Kidney (tissue), 14 donors: ENCODE measurements around the gene TCP11. TPM values are rescaled to one million over a fixed set of nuclear protein-coding genes. Genes with fewer than 3 reads are reported as not detected.

ENCODE experiments used
- DNase-seq, 5 donors: peaks; one replicate each; pipeline ENCODE4 v3.0.0-alpha.2; 2013 to 2020
- FAIRE-seq: peaks from 2 replicates; lab custom pipeline; 2012; peaks lifted over from hg19 to GRCh38; lab: Jason Lieb, UNC
- H3K27ac ChIP-seq, 2 donors: one replicate each; pipeline ENCODE4 v1.7.0; 2013; ENCODE audit warnings: low read depth in 2 of 2, low read length in 2 of 2, inconsistent platforms in 1 of 2
- H3K27me3 ChIP-seq: one replicate; pipeline ENCODE4 v1.7.1; 2013; ENCODE audit warnings: low read length, inconsistent platforms; ENCODE audit not compliant: control insufficient read depth, insufficient read depth
- H3K36me3 ChIP-seq, 3 donors: one replicate each; pipeline versions ENCODE4 v1.7.0 to v1.7.1; 2013; ENCODE audit warnings: low read length in 3 of 3, control low read depth in 1 of 3, inconsistent platforms in 1 of 3; ENCODE audit not compliant: insufficient read depth in 3 of 3, control insufficient read depth in 2 of 3
- H3K4me1 ChIP-seq, 3 donors: one replicate each; pipeline versions ENCODE4 v1.7.0 to v1.7.1; 2013; ENCODE audit warnings: low read length in 3 of 3, inconsistent platforms in 1 of 3, low read depth in 1 of 3; ENCODE audit not compliant: control insufficient read depth in 2 of 3, insufficient read depth in 2 of 3
- H3K4me3 ChIP-seq, 3 donors: one replicate each; pipeline versions ENCODE4 v1.7.0 to v1.8.1; 2013; ENCODE audit warnings: low read length in 3 of 3, control low read depth in 1 of 3, inconsistent platforms in 1 of 3
- H3K9ac ChIP-seq, 3 donors: one replicate each; pipeline versions ENCODE4 v1.7.0 to v1.7.1; 2013; ENCODE audit warnings: low read length in 3 of 3, control low read depth in 1 of 3, inconsistent platforms in 1 of 3
- H3K9me3 ChIP-seq, 3 donors: one replicate each; pipeline versions ENCODE4 v1.7.0 to v1.7.1; 2013; ENCODE audit warnings: low read length in 3 of 3, control low read depth in 1 of 3, inconsistent platforms in 1 of 3; ENCODE audit not compliant: control insufficient read depth in 2 of 3, insufficient read depth in 1 of 3
- CTCF ChIP-seq: IDR thresholded peaks from 3 replicates; pipeline ENCODE4 v1.5.1; 2012; ENCODE audit warnings: mild to moderate bottlenecking, moderate library complexity, borderline replicate concordance; ENCODE audit not compliant: insufficient read depth; ENCODE audit errors: extremely low read depth
- intact Hi-C: fragments of 100-400 bp; cut with DNase I; formaldehyde crosslinking; loops from one replicate; pipeline ENCODE4 v1.11.1; 2022
- polyA plus RNA-seq: library from polyadenylated mRNA; stranded (reverse); fragments of 350-450 nt; fragmentation: Illumina TruSeq; extraction: RNeasy Lipid Tissue Mini Kit (QIAGEN cat#74804); gene quantifications from one replicate; pipeline ENCODE4 v1.2.3, GENCODE V29; 2014; ENCODE audit warnings: low read depth, low replicate concordance; ENCODE audit not compliant: insufficient read depth
- total RNA-seq: library from RNA; stranded (reverse); fragmentation: NEBNext Ultra II Directional; extraction: Animal tissue kit (Norgen Biotek cat#: 25700); gene quantifications from one replicate; pipeline ENCODE4 v1.2.1, GENCODE V29; 2021
- donor health status: control.
- donor health status: control.
- donor health status: control.
- donor health status: control.
- donor health status: control.
- donor health status: DM: yes; HTN: yes; CAD: no.
- donor health status: Normal renal cell carcinoma (clear cell type).

The TCP11 gene
- total and polyA plus RNA-seq, 2 donors from 2014 or later: 0.41 to 0.50 TPM

- H3K9ac ChIP-seq: peak overlapping the region in 1 of 3 donors; percentile 40
- H3K36me3 ChIP-seq: peaks cover 3 to 29% (median 22%) of the 10 kb centered on the region in 3 donors
- peak overlapping the region in 1 of 2 donors; percentile 71 for H3K27ac ChIP-seq
- intact Hi-C loops: no loop called here
- H3K9me3 ChIP-seq: no peaks in the 10 kb centered on the region
- no peak for FAIRE-seq
- TF ChIP-seq CTCF: no peak
- H3K4me1 ChIP-seq: peaks cover 0 to 9% (median 6%) of the 10 kb centered on the region in 3 donors
- no peaks in the 10 kb centered on the region for H3K27me3 ChIP-seq
- DNase-seq: peak in 1 of 5 donors; percentile 20
- no peak overlapping the region for H3K4me3 ChIP-seq
Observed at GRCh38 chr6:35081426-35081851, 59.7 kb downstream of the TCP11 start.

- Histone ChIP-seq H3K36me3 (peaks cover 3 to 26% (median 22%) of the 10 kb centered on the region in 3 donors), H3K27me3 (no peaks in the 10 kb centered on the region), H3K9ac (no peak overlapping the region), H3K4me3 (no peak overlapping the region), H3K9me3 (no peaks in the 10 kb centered on the region), H3K27ac (peak overlapping the region in 1 of 2 donors; percentile 13), H3K4me1 (peaks cover 0 to 9% (median 6%) of the 10 kb centered on the region in 3 donors)
- peak in 1 of 5 donors; percentile 26 for DNase-seq
- FAIRE-seq: no peak
- no peak for TF ChIP-seq CTCF
- intact Hi-C loops: no loop called here
Observed at GRCh38 chr6:35080821-35081425, 60.2 kb downstream of the TCP11 start.

- H3K36me3 ChIP-seq: peaks cover 2 to 26% (median 18%) of the 10 kb centered on the region in 3 donors
- FAIRE-seq: no peak
Observed at GRCh38 chr6:35080016-35080680, 61.0 kb downstream of the TCP11 start.

More at GRCh38 chr6:35080016-35080680, 61.0 kb downstream of the TCP11 start:
- no peak overlapping the region for H3K9ac ChIP-seq
- intact Hi-C loops: no loop called here
- H3K27me3 ChIP-seq: no peaks in the 10 kb centered on the region
- no peak for DNase-seq
- no peak overlapping the region for H3K4me3 ChIP-seq
- peaks cover 0 to 9% (median 6%) of the 10 kb centered on the region in 3 donors for H3K4me1 ChIP-seq
- no peak for TF ChIP-seq CTCF
- no peak overlapping the region for H3K27ac ChIP-seq
- no peaks in the 10 kb centered on the region for H3K9me3 ChIP-seq
